ENCODE measurements around the gene SNX17. TPM values are rescaled to one million over a fixed set of nuclear protein-coding genes. Genes with fewer than 3 reads are reported as not detected.
A peak's percentile ranks its signal among the peaks of the same experiment; 100 is the strongest.

Gene SNX17
- total and polyA plus RNA-seq, 2 of the 13 experiments (the other 11 are each of a cell fraction or from before 2014, with no cell fraction given): 75.0 to 109 TPM

GRCh38 chr2:27356382-27357181 is 13.8 kb upstream of the SNX17 start, which contains the start of gene GTF3C2 (continued):
- peak; percentile 78 for TF ChIP-seq ZNF770 (CRISPR knock-in tag; IDR thresholded peaks at IDR 0.05)
- TF ChIP-seq ZNF547 (CRISPR knock-in tag; IDR thresholded peaks at IDR 0.05): peak; percentile 50; the same call in 1 of the 2 replicates
- no peak for TF ChIP-seq PRDM4 (CRISPR knock-in tag; IDR thresholded peaks at IDR 0.05; ENCODE audit: borderline replicate concordance)
- TF ChIP-seq HCFC1 (IDR thresholded peaks at IDR 0.05; ENCODE audit: low read depth, low read length): peak; percentile 80
- 0 out of 2 replicates have a peak, but pooled peaks have one; percentile 53 for TF ChIP-seq GTF2F1 (IDR thresholded peaks at IDR 0.05; ENCODE audit: low read length)
- peak; percentile 36 for TF ChIP-seq TEAD3 (CRISPR knock-in tag; optimal IDR thresholded peaks at IDR 0.05; ENCODE audit: borderline replicate concordance)
- TF ChIP-seq FOXP1 (IDR thresholded peaks at IDR 0.05): peak; percentile 66
- peak; percentile 70 for TF ChIP-seq FOXP1 (CRISPR knock-in tag; IDR thresholded peaks at IDR 0.05)
- TF ChIP-seq ZNF460 (CRISPR knock-in tag; IDR thresholded peaks at IDR 0.05; ENCODE audit: borderline replicate concordance): no peak
- peak; percentile 87 for TF ChIP-seq SPEN (CRISPR knock-in tag; IDR thresholded peaks at IDR 0.05; ENCODE audit: low read depth)
- no peak; the same call in 1 of the 2 replicates for TF ChIP-seq MEIS1 (CRISPR knock-in tag; IDR thresholded peaks at IDR 0.05; ENCODE audit: borderline replicate concordance)
- peak; percentile 80 for TF ChIP-seq KDM2A (CRISPR knock-in tag; IDR thresholded peaks at IDR 0.05; ENCODE audit: borderline replicate concordance, low read depth)
- TF ChIP-seq ZBTB44 (CRISPR knock-in tag; IDR thresholded peaks at IDR 0.05): peak; percentile 51; the same call in 1 of the 2 replicates
- TF ChIP-seq U2AF2 (IDR thresholded peaks at IDR 0.05; ENCODE audit: low read depth, low read length): 0 out of 2 replicates have a peak, but pooled peaks have one; percentile 23
- peak; percentile 93 for TF ChIP-seq THAP7 (CRISPR knock-in tag; IDR thresholded peaks at IDR 0.05)
- peak; percentile 67 for TF ChIP-seq RFXAP (CRISPR knock-in tag; IDR thresholded peaks at IDR 0.05; ENCODE audit: borderline replicate concordance)
- no peak for TF ChIP-seq ZNF530 (CRISPR knock-in tag; IDR thresholded peaks at IDR 0.05; ENCODE audit: low read depth)
- no peak for TF ChIP-seq JDP2 (CRISPR knock-in tag; IDR thresholded peaks at IDR 0.05; ENCODE audit: borderline replicate concordance)
- TF ChIP-seq HNF4G (IDR thresholded peaks at IDR 0.05; ENCODE audit: borderline replicate concordance, low read depth, low read length): peak; percentile 57; the same call in 1 of the 2 replicates
- peak; percentile 62 for TF ChIP-seq HNF4G (CRISPR knock-in tag; IDR thresholded peaks at IDR 0.05; ENCODE audit: borderline replicate concordance, low read depth)
- no peak for TF ChIP-seq POLR2AphosphoS2 (IDR thresholded peaks at IDR 0.05; ENCODE audit: low read depth, low read length)
- TF ChIP-seq HMG20B (CRISPR knock-in tag; conservative IDR thresholded peaks at IDR 0.05): 0 out of 2 replicates have a peak, but pooled peaks have one; percentile 22

Data from HepG2 (cell line).